Neural cell (in vitro differentiated cells): ENCODE data around the gene THRB. TPM values are rescaled to one million over a fixed set of nuclear protein-coding genes. Genes with fewer than 3 reads are reported as not detected.

Experiments used
- H2AFZ ChIP-seq: fragments of 200-600, 300-800 bp; sonication (generic), shearing (Covaris generic); 2 replicates; pipeline ENCODE4 v1.6.0; 2014; ENCODE audit warnings: low read depth, mild to moderate bottlenecking, antibody characterized with exemption, low read length, moderate library complexity
- H3F3A ChIP-seq: fragments of 200-600 bp; shearing (Covaris generic); 2 replicates; pipeline ENCODE4 v1.6.1; 2016; ENCODE audit warnings: mild to moderate bottlenecking, moderate library complexity, mixed read lengths, antibody characterized with exemption, low read length; ENCODE audit not compliant: insufficient read depth, poor library complexity, severe bottlenecking
- H3K27ac ChIP-seq: fragments of 200-600, 300-800 bp; sonication (generic), shearing (Covaris generic); 2 replicates; pipeline ENCODE4 v1.5.1; 2014; ENCODE audit warnings: mild to moderate bottlenecking, low read length, moderate library complexity
- H3K27me3 ChIP-seq: fragments of 300-800, 200-600 bp; sonication (generic), shearing (Covaris generic); 2 replicates; pipeline ENCODE4 v1.6.0; 2014; ENCODE audit warnings: mild to moderate bottlenecking, low read depth, low read length, moderate library complexity; ENCODE audit not compliant: insufficient read depth
- H3K36me3 ChIP-seq: fragments of 300-800, 200-600 bp; sonication (generic), shearing (Covaris generic); 2 replicates; pipeline ENCODE4 v1.5.1; 2014; ENCODE audit warnings: mild to moderate bottlenecking, antibody characterized with exemption, low read length, moderate library complexity; ENCODE audit not compliant: insufficient read depth
- H3K4me2 ChIP-seq: fragments of 300-800, 200-600 bp; sonication (generic), shearing (Covaris generic); 2 replicates; pipeline ENCODE4 v1.6.0; 2014; ENCODE audit warnings: mild to moderate bottlenecking, low read length
- H3K4me3 ChIP-seq: fragments of 300-800, 200-600 bp; sonication (generic), shearing (Covaris generic); 2 replicates; pipeline ENCODE4 v1.5.1; 2014; ENCODE audit warnings: mild to moderate bottlenecking, low read length, moderate library complexity
- H3K79me2 ChIP-seq: fragments of 200-600 bp; shearing (Covaris generic); replicated peaks from 2 replicates; pipeline ENCODE4 v1.6.0; 2014; ENCODE audit warnings: mild to moderate bottlenecking, low read length, moderate library complexity; ENCODE audit not compliant: insufficient read depth
- H3K9ac ChIP-seq: fragments of 300-800, 200-600 bp; sonication (generic), shearing (Covaris generic); 2 replicates; pipeline ENCODE4 v1.6.1; 2016; ENCODE audit warnings: mild to moderate bottlenecking, low read length, mixed read lengths
- H3K9me2 ChIP-seq: fragments of 200-600 bp; shearing (Covaris generic); 2 replicates; pipeline ENCODE4 v1.6.1; 2016; ENCODE audit warnings: mild to moderate bottlenecking, low read length, mixed read lengths; ENCODE audit not compliant: insufficient read depth
- H3K9me3 ChIP-seq: fragments of 200-600, 300-800 bp; sonication (generic), shearing (Covaris generic); 2 replicates; pipeline ENCODE4 v1.6.1; 2016; ENCODE audit warnings: mild to moderate bottlenecking, mixed run types, low read length, moderate library complexity, mixed read lengths
- H4K20me1 ChIP-seq: fragments of 200-600 bp; shearing (Covaris generic); 2 replicates; pipeline ENCODE4 v1.6.1; 2016; ENCODE audit warnings: mild to moderate bottlenecking, mixed run types; ENCODE audit not compliant: insufficient read depth
- EP300 ChIP-seq: fragments of 450-650 bp; conservative IDR thresholded peaks from 2 replicates; pipeline ENCODE4 v1.6.1; 2014; ENCODE audit warnings: antibody characterized with exemption, mild to moderate bottlenecking, moderate library complexity; ENCODE audit not compliant: poor library complexity, severe bottlenecking
- EZH2 ChIP-seq: fragments of 200-600, 300-800 bp; shearing (Covaris generic), sonication (generic); IDR thresholded peaks from 2 replicates; pipeline ENCODE4 v1.6.1; 2014; ENCODE audit warnings: antibody characterized with exemption, low read length, borderline replicate concordance, mild to moderate bottlenecking; ENCODE audit not compliant: insufficient read depth, poor library complexity, severe bottlenecking
- MXI1 ChIP-seq: fragments of 450-650 bp; conservative IDR thresholded peaks from 2 replicates; pipeline ENCODE4 v1.6.1; 2014; ENCODE audit warnings: antibody characterized with exemption, mild to moderate bottlenecking; ENCODE audit not compliant: poor library complexity, severe bottlenecking
- POLR2AphosphoS5 ChIP-seq: IDR thresholded peaks from 2 replicates; pipeline ENCODE4 v1.6.1; 2012
- RAD21 ChIP-seq: fragments of 450-650 bp; conservative IDR thresholded peaks from 2 replicates; pipeline ENCODE4 v1.6.1; 2014; ENCODE audit warnings: antibody characterized with exemption, mild to moderate bottlenecking, moderate library complexity
- SMC3 ChIP-seq: fragments of 450-650 bp; conservative IDR thresholded peaks from 2 replicates; pipeline ENCODE4 v1.6.1; 2014; ENCODE audit warnings: antibody characterized with exemption, mild to moderate bottlenecking, moderate library complexity; ENCODE audit not compliant: poor library complexity
- TAF1 ChIP-seq: IDR thresholded peaks from 2 replicates; pipeline ENCODE4 v1.6.1; 2012; ENCODE audit warnings: low read depth
- polyA plus RNA-seq: library from polyadenylated mRNA; depleted of rRNA; stranded (reverse); fragments of >200 nt; gene quantifications from 2 replicates; pipeline ENCODE4 v1.2.3, GENCODE V29; 2014
- TF ChIP-seq, protein P1 (sequence below): fragments of 450-650 bp; IDR thresholded peaks from 2 replicates; pipeline ENCODE4 v1.5.1; 2014; ENCODE audit warnings: antibody characterized with exemption, mild to moderate bottlenecking, moderate library complexity; ENCODE audit not compliant: poor library complexity, severe bottlenecking
- TF ChIP-seq, protein P2 (sequence below): IDR thresholded peaks from 2 replicates; pipeline ENCODE4 v1.6.1; 2012; ENCODE audit warnings: borderline replicate concordance

The THRB gene
- polyA plus RNA-seq, 1 donor from 2014 or later = 1.7 TPM

DNA sequence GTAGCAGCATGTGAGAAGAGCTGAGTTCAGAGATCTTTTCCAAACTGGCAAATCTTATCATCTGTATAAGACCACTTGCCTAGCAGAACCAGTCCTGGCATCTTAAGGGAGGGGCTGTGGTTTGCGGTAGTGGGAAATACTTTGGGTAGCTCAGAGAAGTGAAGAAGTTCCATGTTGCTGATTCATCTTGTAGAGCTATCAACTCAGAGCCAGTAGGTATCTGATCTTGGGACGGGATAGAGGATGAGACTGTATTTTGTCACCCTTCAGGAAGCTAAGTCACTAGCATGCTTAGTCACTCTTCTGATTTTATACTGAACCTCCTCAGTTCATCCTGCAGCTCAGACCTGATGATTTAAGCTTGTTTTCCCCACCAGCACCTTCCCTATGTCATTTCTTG lies 338.2 kb downstream of the THRB start:
- Histone ChIP-seq H3K9me3 (no peaks in the 10 kb centered on the region), H3K79me2 (no peaks in the 10 kb centered on the region), H4K20me1 (no peaks in the 10 kb centered on the region), H3K27ac (no peak overlapping the region), H2AFZ (no peak overlapping the region), H3K4me3 (no peak overlapping the region), H3K4me2 (no peak overlapping the region), H3K9me2 (no peaks in the 10 kb centered on the region), H3K9ac (no peak overlapping the region), H3F3A (no peaks in the 10 kb centered on the region), H3K27me3 (no peaks in the 10 kb centered on the region), H3K36me3 (no peaks in the 10 kb centered on the region)
- TF ChIP-seq EP300 (no peak), TAF1 (no peak), SMC3 (no peak), EZH2 (no peak), MXI1 (no peak), POLR2AphosphoS5 (no peak), RAD21 (no peak)
- TF ChIP-seq, protein P1, sequence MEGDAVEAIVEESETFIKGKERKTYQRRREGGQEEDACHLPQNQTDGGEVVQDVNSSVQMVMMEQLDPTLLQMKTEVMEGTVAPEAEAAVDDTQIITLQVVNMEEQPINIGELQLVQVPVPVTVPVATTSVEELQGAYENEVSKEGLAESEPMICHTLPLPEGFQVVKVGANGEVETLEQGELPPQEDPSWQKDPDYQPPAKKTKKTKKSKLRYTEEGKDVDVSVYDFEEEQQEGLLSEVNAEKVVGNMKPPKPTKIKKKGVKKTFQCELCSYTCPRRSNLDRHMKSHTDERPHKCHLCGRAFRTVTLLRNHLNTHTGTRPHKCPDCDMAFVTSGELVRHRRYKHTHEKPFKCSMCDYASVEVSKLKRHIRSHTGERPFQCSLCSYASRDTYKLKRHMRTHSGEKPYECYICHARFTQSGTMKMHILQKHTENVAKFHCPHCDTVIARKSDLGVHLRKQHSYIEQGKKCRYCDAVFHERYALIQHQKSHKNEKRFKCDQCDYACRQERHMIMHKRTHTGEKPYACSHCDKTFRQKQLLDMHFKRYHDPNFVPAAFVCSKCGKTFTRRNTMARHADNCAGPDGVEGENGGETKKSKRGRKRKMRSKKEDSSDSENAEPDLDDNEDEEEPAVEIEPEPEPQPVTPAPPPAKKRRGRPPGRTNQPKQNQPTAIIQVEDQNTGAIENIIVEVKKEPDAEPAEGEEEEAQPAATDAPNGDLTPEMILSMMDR = no peak
- TF ChIP-seq, protein P2, sequence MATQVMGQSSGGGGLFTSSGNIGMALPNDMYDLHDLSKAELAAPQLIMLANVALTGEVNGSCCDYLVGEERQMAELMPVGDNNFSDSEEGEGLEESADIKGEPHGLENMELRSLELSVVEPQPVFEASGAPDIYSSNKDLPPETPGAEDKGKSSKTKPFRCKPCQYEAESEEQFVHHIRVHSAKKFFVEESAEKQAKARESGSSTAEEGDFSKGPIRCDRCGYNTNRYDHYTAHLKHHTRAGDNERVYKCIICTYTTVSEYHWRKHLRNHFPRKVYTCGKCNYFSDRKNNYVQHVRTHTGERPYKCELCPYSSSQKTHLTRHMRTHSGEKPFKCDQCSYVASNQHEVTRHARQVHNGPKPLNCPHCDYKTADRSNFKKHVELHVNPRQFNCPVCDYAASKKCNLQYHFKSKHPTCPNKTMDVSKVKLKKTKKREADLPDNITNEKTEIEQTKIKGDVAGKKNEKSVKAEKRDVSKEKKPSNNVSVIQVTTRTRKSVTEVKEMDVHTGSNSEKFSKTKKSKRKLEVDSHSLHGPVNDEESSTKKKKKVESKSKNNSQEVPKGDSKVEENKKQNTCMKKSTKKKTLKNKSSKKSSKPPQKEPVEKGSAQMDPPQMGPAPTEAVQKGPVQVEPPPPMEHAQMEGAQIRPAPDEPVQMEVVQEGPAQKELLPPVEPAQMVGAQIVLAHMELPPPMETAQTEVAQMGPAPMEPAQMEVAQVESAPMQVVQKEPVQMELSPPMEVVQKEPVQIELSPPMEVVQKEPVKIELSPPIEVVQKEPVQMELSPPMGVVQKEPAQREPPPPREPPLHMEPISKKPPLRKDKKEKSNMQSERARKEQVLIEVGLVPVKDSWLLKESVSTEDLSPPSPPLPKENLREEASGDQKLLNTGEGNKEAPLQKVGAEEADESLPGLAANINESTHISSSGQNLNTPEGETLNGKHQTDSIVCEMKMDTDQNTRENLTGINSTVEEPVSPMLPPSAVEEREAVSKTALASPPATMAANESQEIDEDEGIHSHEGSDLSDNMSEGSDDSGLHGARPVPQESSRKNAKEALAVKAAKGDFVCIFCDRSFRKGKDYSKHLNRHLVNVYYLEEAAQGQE = no peak

GRCh38 chr3:24155276-24155675 lies 339.4 kb downstream of the THRB start:
- no peak overlapping the region for H3K4me3 ChIP-seq
- H3K36me3 ChIP-seq = no peaks in the 10 kb centered on the region
- no peaks in the 10 kb centered on the region for H3K27me3 ChIP-seq
- no peak overlapping the region for H3K9ac ChIP-seq
- no peak overlapping the region for H2AFZ ChIP-seq
- H3K9me2 ChIP-seq = no peaks in the 10 kb centered on the region
- H3F3A ChIP-seq = no peaks in the 10 kb centered on the region
- no peak for TF ChIP-seq SMC3
- TF ChIP-seq TAF1 = no peak
- no peak for TF ChIP-seq RAD21
- TF ChIP-seq MXI1 = no peak
- no peak for TF ChIP-seq POLR2AphosphoS5
- no peak for TF ChIP-seq EP300
- TF ChIP-seq EZH2 = no peak
- TF ChIP-seq, protein P2 = no peak
- TF ChIP-seq, protein P1 = no peak
- H3K27ac ChIP-seq = no peak overlapping the region
- H3K79me2 ChIP-seq = no peaks in the 10 kb centered on the region
- H4K20me1 ChIP-seq = no peaks in the 10 kb centered on the region
- H3K4me2 ChIP-seq = no peak overlapping the region
- H3K9me3 ChIP-seq = no peaks in the 10 kb centered on the region
